Astrocyte (in vitro differentiated cells and primary cell): ENCODE results near the gene HLTF. TPM values are rescaled to one million over a fixed set of nuclear protein-coding genes. Genes with fewer than 3 reads are reported as not detected.
A peak's percentile ranks its signal among the peaks of the same experiment; 100 is the strongest.

Experiments
- DNase-seq: peaks from one replicate; pipeline ENCODE4 v3.0.0-alpha.2; 2010; ENCODE audit warnings: low read depth
- FAIRE-seq: peaks from 2 replicates; lab custom pipeline; 2011; peaks lifted over from hg19 to GRCh38; lab: Jason Lieb, UNC
- H2AFZ ChIP-seq: 2 replicates; pipeline ENCODE4 v1.6.0; 2012; ENCODE audit warnings: low read depth, low read length, inconsistent platforms
- H3K27ac ChIP-seq: 2 replicates; pipeline ENCODE4 v1.5.1; 2011; ENCODE audit warnings: low read depth, low read length, inconsistent platforms
- H3K27me3 ChIP-seq: 2 replicates; pipeline ENCODE4 v1.6.0; 2011; ENCODE audit warnings: low read length, inconsistent platforms; ENCODE audit not compliant: insufficient read depth
- H3K36me3 ChIP-seq: 2 replicates; pipeline ENCODE4 v1.5.1; 2011; ENCODE audit warnings: low read length, inconsistent platforms; ENCODE audit not compliant: insufficient read depth
- H3K4me1 ChIP-seq: 2 replicates; pipeline ENCODE4 v1.5.1; 2011; ENCODE audit warnings: low read length, inconsistent platforms; ENCODE audit not compliant: insufficient read depth
- H3K4me2 ChIP-seq: 2 replicates; pipeline ENCODE4 v1.6.0; 2012; ENCODE audit warnings: low read length, inconsistent platforms
- H3K4me3 ChIP-seq: 2 replicates; pipeline ENCODE4 v1.5.1; 2011; ENCODE audit warnings: low read depth, mild to moderate bottlenecking, low read length, inconsistent platforms; ENCODE audit not compliant: insufficient read depth
- H3K79me2 ChIP-seq: 2 replicates; pipeline ENCODE4 v1.6.0; 2012; ENCODE audit warnings: mild to moderate bottlenecking, low read length, inconsistent platforms; ENCODE audit not compliant: insufficient read depth
- H3K9ac ChIP-seq: 2 replicates; pipeline ENCODE4 v1.6.0; 2012; ENCODE audit warnings: mild to moderate bottlenecking, low read length, inconsistent platforms
- H3K9me3 ChIP-seq: 2 replicates; pipeline ENCODE4 v1.5.1; 2012; ENCODE audit warnings: low read depth, mild to moderate bottlenecking, low read length, inconsistent platforms; ENCODE audit not compliant: insufficient read depth
- H4K20me1 ChIP-seq: 2 replicates; pipeline ENCODE4 v1.6.0; 2012; ENCODE audit warnings: low read length, inconsistent platforms; ENCODE audit not compliant: insufficient read depth
- H3K27ac Mint-ChIP-seq: one replicate; pipeline ENCODE4 v1.8.0; 2021; ENCODE audit warnings: mild to moderate bottlenecking, mixed read lengths; ENCODE audit not compliant: unreplicated experiment
- H3K27me3 Mint-ChIP-seq: one replicate; pipeline ENCODE4 v1.8.0; 2021; ENCODE audit warnings: low read depth, mixed read lengths; ENCODE audit not compliant: unreplicated experiment
- H3K36me3 Mint-ChIP-seq: one replicate; pipeline ENCODE4 v1.8.0; 2021; ENCODE audit warnings: low read depth, mixed read lengths; ENCODE audit not compliant: unreplicated experiment
- H3K4me1 Mint-ChIP-seq: one replicate; pipeline ENCODE4 v1.8.0; 2021; ENCODE audit warnings: low read depth, mixed read lengths; ENCODE audit not compliant: unreplicated experiment
- H3K4me3 Mint-ChIP-seq: one replicate; pipeline ENCODE4 v1.8.0; 2021; ENCODE audit warnings: mild to moderate bottlenecking, moderate library complexity, mixed read lengths; ENCODE audit not compliant: unreplicated experiment
- H3K9me3 Mint-ChIP-seq: one replicate; pipeline ENCODE4 v1.8.0; 2021; ENCODE audit warnings: mild to moderate bottlenecking, mixed read lengths; ENCODE audit not compliant: unreplicated experiment
- EZH2 ChIP-seq: IDR thresholded peaks from 2 replicates; pipeline ENCODE4 v1.6.1; 2012; ENCODE audit warnings: mild to moderate bottlenecking, low read length, inconsistent platforms; ENCODE audit not compliant: insufficient read depth
- total RNA-seq: library from RNA; stranded (reverse); gene quantifications from 2 replicates; pipeline ENCODE4 v1.2.1, GENCODE V29; 2021
- TF ChIP-seq, protein P1 (sequence below): IDR thresholded peaks from 2 replicates; pipeline ENCODE4 v1.5.1; 2011; ENCODE audit warnings: low read depth, mild to moderate bottlenecking, inconsistent platforms, low read length, moderate library complexity; ENCODE audit not compliant: insufficient read depth

The HLTF gene
- total RNA-seq, 1 donor from 2014 or later, result 19.5 TPM

DNA sequence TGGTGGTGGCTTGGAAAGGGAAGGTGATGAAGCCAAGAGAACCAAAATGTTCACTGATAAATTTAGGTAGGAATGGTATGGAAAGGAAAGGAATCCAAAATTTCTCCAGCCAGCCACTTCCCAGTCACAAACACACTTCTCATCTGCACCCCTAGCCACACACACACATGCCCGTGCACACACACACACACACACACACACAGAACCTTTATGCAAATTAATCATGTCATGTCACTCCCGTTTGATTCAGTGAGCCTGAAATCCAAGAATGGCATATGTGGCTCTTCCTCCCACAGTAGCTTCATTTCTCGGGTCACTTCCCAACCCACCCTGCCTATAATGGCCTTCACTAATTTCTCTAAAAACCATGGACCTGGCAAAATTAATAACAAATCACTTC, 3.1 kb upstream of the HLTF start:
- H3K4me1 Mint-ChIP-seq, result peaks cover 3% of the 10 kb centered on the region
- H3K9me3 Mint-ChIP-seq, result no peaks in the 10 kb centered on the region
- Histone ChIP-seq H3K27ac (no peak overlapping the region), H3K4me3 (no peak overlapping the region), H3K9me3 (no peaks in the 10 kb centered on the region), H3K27me3 (no peaks in the 10 kb centered on the region), H4K20me1 (peaks cover 4% of the 10 kb centered on the region), H3K9ac (no peak overlapping the region), H3K4me2 (no peak overlapping the region), H3K4me1 (peaks cover 3% of the 10 kb centered on the region), H3K36me3 (no peaks in the 10 kb centered on the region), H3K79me2 (peaks cover 18% of the 10 kb centered on the region), H2AFZ (no peak overlapping the region)
- no peak overlapping the region for H3K27ac Mint-ChIP-seq
- H3K36me3 Mint-ChIP-seq, result peaks cover 2% of the 10 kb centered on the region
- TF ChIP-seq EZH2, result no peak
- TF ChIP-seq, protein P1, sequence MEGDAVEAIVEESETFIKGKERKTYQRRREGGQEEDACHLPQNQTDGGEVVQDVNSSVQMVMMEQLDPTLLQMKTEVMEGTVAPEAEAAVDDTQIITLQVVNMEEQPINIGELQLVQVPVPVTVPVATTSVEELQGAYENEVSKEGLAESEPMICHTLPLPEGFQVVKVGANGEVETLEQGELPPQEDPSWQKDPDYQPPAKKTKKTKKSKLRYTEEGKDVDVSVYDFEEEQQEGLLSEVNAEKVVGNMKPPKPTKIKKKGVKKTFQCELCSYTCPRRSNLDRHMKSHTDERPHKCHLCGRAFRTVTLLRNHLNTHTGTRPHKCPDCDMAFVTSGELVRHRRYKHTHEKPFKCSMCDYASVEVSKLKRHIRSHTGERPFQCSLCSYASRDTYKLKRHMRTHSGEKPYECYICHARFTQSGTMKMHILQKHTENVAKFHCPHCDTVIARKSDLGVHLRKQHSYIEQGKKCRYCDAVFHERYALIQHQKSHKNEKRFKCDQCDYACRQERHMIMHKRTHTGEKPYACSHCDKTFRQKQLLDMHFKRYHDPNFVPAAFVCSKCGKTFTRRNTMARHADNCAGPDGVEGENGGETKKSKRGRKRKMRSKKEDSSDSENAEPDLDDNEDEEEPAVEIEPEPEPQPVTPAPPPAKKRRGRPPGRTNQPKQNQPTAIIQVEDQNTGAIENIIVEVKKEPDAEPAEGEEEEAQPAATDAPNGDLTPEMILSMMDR, result no peak
- FAIRE-seq, result no peak
- no peak overlapping the region for H3K4me3 Mint-ChIP-seq
- H3K27me3 Mint-ChIP-seq, result no peaks in the 10 kb centered on the region
- DNase-seq, result no peak

DNA sequence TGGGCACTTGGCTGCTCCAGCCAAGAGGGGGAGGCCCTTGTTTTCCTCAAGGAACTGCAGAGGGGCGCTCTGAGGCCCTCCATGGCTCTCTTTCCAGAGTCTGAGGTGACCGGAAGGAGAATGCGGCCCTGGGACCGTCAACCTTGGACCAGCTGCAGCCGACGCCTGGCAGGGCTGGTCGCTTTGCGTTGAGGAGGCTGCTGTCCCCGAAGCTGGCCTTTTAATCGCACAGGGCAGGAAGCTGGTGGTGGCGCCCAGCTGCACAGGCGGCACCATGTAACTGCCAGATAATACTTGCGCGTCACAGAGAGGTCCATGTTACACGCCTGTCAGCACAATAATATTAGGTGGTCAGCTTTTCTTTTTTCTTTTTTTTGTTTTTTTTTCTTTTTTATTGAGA, 875 bp upstream of the HLTF start:
- no peak for FAIRE-seq
- H3K4me1 ChIP-seq, result peaks cover 3% of the 10 kb centered on the region
- no peak for TF ChIP-seq EZH2
- TF ChIP-seq, protein P1, result no peak
- peaks cover 40% of the 10 kb centered on the region for H3K79me2 ChIP-seq
- H3K27ac ChIP-seq, result no peak overlapping the region
- H3K36me3 ChIP-seq, result no peaks in the 10 kb centered on the region
- Mint-ChIP-seq H3K4me1 (peaks cover 3% of the 10 kb centered on the region), H3K9me3 (no peaks in the 10 kb centered on the region), H3K27me3 (no peaks in the 10 kb centered on the region), H3K27ac (no peak overlapping the region), H3K4me3 (peak overlapping the region; percentile 97), H3K36me3 (peaks cover 2% of the 10 kb centered on the region)
- H3K27me3 ChIP-seq, result no peaks in the 10 kb centered on the region
- DNase-seq, result no peak
- no peak overlapping the region for H3K4me2 ChIP-seq
- no peak overlapping the region for H2AFZ ChIP-seq
- H3K4me3 ChIP-seq, result no peak overlapping the region
- H3K9ac ChIP-seq, result no peak overlapping the region
- H3K9me3 ChIP-seq, result no peaks in the 10 kb centered on the region
- peaks cover 4% of the 10 kb centered on the region for H4K20me1 ChIP-seq

DNA sequence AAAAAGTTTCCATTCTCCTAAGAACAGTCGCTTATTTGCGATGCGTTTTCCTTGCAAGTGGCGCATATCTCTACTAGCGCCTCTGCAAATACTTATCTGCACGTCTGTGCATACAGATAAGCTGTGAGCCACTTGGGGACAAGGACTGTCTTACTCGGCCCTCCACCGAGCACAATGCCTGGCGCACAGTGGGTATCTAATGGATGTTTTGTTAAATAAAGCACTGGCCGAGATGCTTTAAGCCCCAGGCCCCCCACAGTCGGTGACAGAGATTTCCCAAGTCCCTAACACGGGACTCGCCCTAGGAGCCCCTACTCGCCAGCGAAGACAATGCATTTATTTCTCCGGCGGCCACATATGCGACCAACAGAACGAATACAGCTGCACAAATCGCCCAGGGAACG, 503 bp downstream of the HLTF start:
- Mint-ChIP-seq H3K9me3 (no peaks in the 10 kb centered on the region), H3K4me1 (peaks cover 3% of the 10 kb centered on the region), H3K27me3 (no peaks in the 10 kb centered on the region), H3K27ac (no peak overlapping the region), H3K4me3 (peak overlapping the region; percentile 97), H3K36me3 (peaks cover 2% of the 10 kb centered on the region)
- Histone ChIP-seq H4K20me1 (peaks cover 4% of the 10 kb centered on the region), H3K4me2 (peak overlapping the region; percentile 100), H3K27ac (peak overlapping the region; percentile 72), H3K27me3 (no peaks in the 10 kb centered on the region), H3K79me2 (peaks cover 50% of the 10 kb centered on the region), H2AFZ (peak overlapping the region; percentile 95), H3K4me3 (peak overlapping the region; percentile 83), H3K9ac (peak overlapping the region; percentile 86), H3K9me3 (no peaks in the 10 kb centered on the region), H3K4me1 (peaks cover 3% of the 10 kb centered on the region), H3K36me3 (no peaks in the 10 kb centered on the region)
- FAIRE-seq (no peak), DNase-seq (peak; percentile 30)
- TF ChIP-seq EZH2, result no peak
- TF ChIP-seq, protein P1, result no peak
